ENCODE measurements around the gene NFIX. TPM values are rescaled to one million over a fixed set of nuclear protein-coding genes. Genes with fewer than 3 reads are reported as not detected.

The NFIX gene
- total RNA-seq, 2 donors from 2014 or later, result 0.31 to 0.89 TPM

- no peaks in the 10 kb centered on the region for H3K36me3 Mint-ChIP-seq
- ATAC-seq, result no peak
- no peak overlapping the region for H3K4me3 Mint-ChIP-seq
- no peak overlapping the region for H3K27ac Mint-ChIP-seq
- no peaks in the 10 kb centered on the region for H3K9me3 Mint-ChIP-seq
- H3K27me3 Mint-ChIP-seq, result peaks cover 0 to 3% of the 10 kb centered on the region in 2 donors
- H3K4me1 Mint-ChIP-seq (ENCODE audit: low read depth in 2 of 2), result no peaks in the 10 kb centered on the region
- DNase-seq (ENCODE audit: low spot score), result no peak
Observed at GRCh38 chr19:13078897-13079541, 83.7 kb downstream of the NFIX start.

GRCh38 chr19:13079542-13079986 is 84.3 kb downstream of the NFIX start:
- Mint-ChIP-seq H3K9me3 (no peaks in the 10 kb centered on the region), H3K4me3 (no peak overlapping the region), H3K36me3 (no peaks in the 10 kb centered on the region), H3K27ac (no peak overlapping the region), H3K27me3 (peaks cover 0 to 5% of the 10 kb centered on the region in 2 donors), H3K4me1 (ENCODE audit: low read depth in 2 of 2) (no peaks in the 10 kb centered on the region)
- DNase-seq (ENCODE audit: low spot score) (no peak), ATAC-seq (no peak)

GRCh38 chr19:13082192-13083007 is 87.1 kb downstream of the NFIX start:
- DNase-seq (ENCODE audit: low spot score) (no peak), ATAC-seq (no peak)
- Mint-ChIP-seq H3K9me3 (no peaks in the 10 kb centered on the region), H3K4me1 (ENCODE audit: low read depth in 2 of 2) (no peaks in the 10 kb centered on the region), H3K27ac (no peak overlapping the region), H3K4me3 (no peak overlapping the region), H3K36me3 (no peaks in the 10 kb centered on the region), H3K27me3 (peaks cover 0 to 10% of the 10 kb centered on the region in 2 donors)

- no peak overlapping the region for H3K27ac Mint-ChIP-seq
- no peak overlapping the region for H3K4me3 Mint-ChIP-seq
- peaks cover 0 to 8% of the 10 kb centered on the region in 2 donors for H3K27me3 Mint-ChIP-seq
- H3K9me3 Mint-ChIP-seq, result no peaks in the 10 kb centered on the region
- ATAC-seq (no peak), DNase-seq (ENCODE audit: low spot score) (no peak)
- no peaks in the 10 kb centered on the region for H3K4me1 Mint-ChIP-seq (ENCODE audit: low read depth in 2 of 2)
- H3K36me3 Mint-ChIP-seq, result no peaks in the 10 kb centered on the region
Observed at GRCh38 chr19:13083008-13083404, 87.7 kb downstream of the NFIX start.

- Mint-ChIP-seq H3K27me3 (peaks cover 0 to 10% of the 10 kb centered on the region in 2 donors), H3K4me1 (ENCODE audit: low read depth in 2 of 2) (no peaks in the 10 kb centered on the region), H3K36me3 (no peaks in the 10 kb centered on the region), H3K27ac (no peak overlapping the region), H3K4me3 (no peak overlapping the region), H3K9me3 (no peaks in the 10 kb centered on the region)
- DNase-seq (ENCODE audit: low spot score) (no peak), ATAC-seq (no peak)
Observed at GRCh38 chr19:13083627-13084026, 88.4 kb downstream of the NFIX start.

GRCh38 chr19:13085666-13086065 is 90.4 kb downstream of the NFIX start:
- no peak for ATAC-seq
- DNase-seq (ENCODE audit: low spot score), result no peak
- H3K4me3 Mint-ChIP-seq, result no peak overlapping the region
- H3K27me3 Mint-ChIP-seq, result peaks cover 0 to 13% of the 10 kb centered on the region in 2 donors
- no peaks in the 10 kb centered on the region for H3K36me3 Mint-ChIP-seq
- no peaks in the 10 kb centered on the region for H3K4me1 Mint-ChIP-seq (ENCODE audit: low read depth in 2 of 2)
- H3K9me3 Mint-ChIP-seq, result no peaks in the 10 kb centered on the region
- H3K27ac Mint-ChIP-seq, result no peak overlapping the region

GRCh38 chr19:13086341-13086740 is 91.1 kb downstream of the NFIX start:
- Mint-ChIP-seq H3K27me3 (peaks cover 0 to 13% of the 10 kb centered on the region in 2 donors), H3K4me1 (ENCODE audit: low read depth in 2 of 2) (no peaks in the 10 kb centered on the region)

GRCh38 chr19:13087295-13087694 is 92.0 kb downstream of the NFIX start:
- no peak for ATAC-seq
- DNase-seq (ENCODE audit: low spot score), result no peak
- H3K4me3 Mint-ChIP-seq, result no peak overlapping the region
- H3K4me1 Mint-ChIP-seq (ENCODE audit: low read depth in 2 of 2), result no peaks in the 10 kb centered on the region
- no peaks in the 10 kb centered on the region for H3K36me3 Mint-ChIP-seq
- H3K9me3 Mint-ChIP-seq, result no peaks in the 10 kb centered on the region
- H3K27ac Mint-ChIP-seq, result no peak overlapping the region
- peaks cover 0 to 16% of the 10 kb centered on the region in 2 donors for H3K27me3 Mint-ChIP-seq

More at GRCh38 chr19:13086341-13086740, 91.1 kb downstream of the NFIX start:
- Mint-ChIP-seq H3K36me3 (no peaks in the 10 kb centered on the region), H3K4me3 (no peak overlapping the region), H3K9me3 (no peaks in the 10 kb centered on the region), H3K27ac (no peak overlapping the region)
- no peak for DNase-seq (ENCODE audit: low spot score)
- no peak for ATAC-seq

GRCh38 chr19:13087795-13088537 is 92.7 kb downstream of the NFIX start:
- no peak for DNase-seq (ENCODE audit: low spot score)
- no peaks in the 10 kb centered on the region for H3K9me3 Mint-ChIP-seq
- no peaks in the 10 kb centered on the region for H3K4me1 Mint-ChIP-seq (ENCODE audit: low read depth in 2 of 2)
- no peaks in the 10 kb centered on the region for H3K36me3 Mint-ChIP-seq
- ATAC-seq, result no peak
- H3K27me3 Mint-ChIP-seq, result peaks cover 0 to 16% of the 10 kb centered on the region in 2 donors
- no peak overlapping the region for H3K4me3 Mint-ChIP-seq
- H3K27ac Mint-ChIP-seq, result no peak overlapping the region

- ATAC-seq (peak in 1 of 2 donors; percentile 41), DNase-seq (ENCODE audit: low spot score) (no peak)
- Mint-ChIP-seq H3K27ac (no peak overlapping the region), H3K9me3 (no peaks in the 10 kb centered on the region), H3K4me3 (peak overlapping the region; percentile 10), H3K27me3 (peaks cover 0 to 17% of the 10 kb centered on the region in 2 donors), H3K4me1 (ENCODE audit: low read depth in 2 of 2) (no peaks in the 10 kb centered on the region), H3K36me3 (no peaks in the 10 kb centered on the region)
Observed at GRCh38 chr19:13089139-13089856, 94.0 kb downstream of the NFIX start.

GRCh38 chr19:13089857-13090507 is 94.7 kb downstream of the NFIX start:
- Mint-ChIP-seq H3K9me3 (no peaks in the 10 kb centered on the region), H3K27ac (no peak overlapping the region)

GRCh38 chr19:13090511-13091231 is 95.4 kb downstream of the NFIX start:
- ATAC-seq (no peak), DNase-seq (ENCODE audit: low spot score) (no peak)
- Mint-ChIP-seq H3K4me1 (ENCODE audit: low read depth in 2 of 2) (no peaks in the 10 kb centered on the region), H3K27me3 (peaks cover under 1 to 16% of the 10 kb centered on the region in 2 donors), H3K27ac (no peak overlapping the region), H3K36me3 (no peaks in the 10 kb centered on the region), H3K9me3 (no peaks in the 10 kb centered on the region), H3K4me3 (no peak overlapping the region)

More at GRCh38 chr19:13089857-13090507, 94.7 kb downstream of the NFIX start:
- Mint-ChIP-seq H3K27me3 (peaks cover 0 to 19% of the 10 kb centered on the region in 2 donors), H3K4me1 (ENCODE audit: low read depth in 2 of 2) (no peaks in the 10 kb centered on the region), H3K36me3 (no peaks in the 10 kb centered on the region), H3K4me3 (no peak overlapping the region)
- ATAC-seq (no peak), DNase-seq (ENCODE audit: low spot score) (no peak)

Data from natural killer cell treated with Interleukin-12 subunit alpha and Interleukin-12 subunit beta and Interleukin-15 and Interleukin-18, amount 100 ng/mL, for 72 hours (primary cell).